AG10803 (cell line): ENCODE measurements around the gene NUDC.
A peak's percentile ranks its signal among the peaks of the same experiment; 100 is the strongest.
"Not testable (repeated sequence)": the region's sequence is repeated elsewhere in the genome, so short reads cannot be mapped to it uniquely, and the experiment has no call there.

Experiments
- DNase-seq: peaks from one replicate; pipeline ENCODE4 v3.0.0; 2010; ENCODE audit warnings: low read depth
- H3K4me3 ChIP-seq: 2 replicates; pipeline ENCODE4 v1.5.1; 2011; ENCODE audit warnings: mild to moderate bottlenecking, low read length, control low read depth
- CTCF ChIP-seq: conservative IDR thresholded peaks from 2 replicates; pipeline ENCODE4 v1.5.1; 2011; ENCODE audit warnings: mild to moderate bottlenecking, low read length, control low read depth, inconsistent platforms

NUDC gene

GRCh38 chr1:26978901-26979300 is 57.4 kb downstream of the NUDC start:
- DNase-seq = no peak
- TF ChIP-seq CTCF = no peak
- H3K4me3 ChIP-seq = no peak overlapping the region

GRCh38 chr1:26981146-26981846 is 59.8 kb downstream of the NUDC start:
- no peak overlapping the region for H3K4me3 ChIP-seq
- DNase-seq = no peak

GRCh38 chr1:26983863-26984262 is 62.3 kb downstream of the NUDC start:
- DNase-seq = no peak
- no peak for TF ChIP-seq CTCF
- no peak overlapping the region for H3K4me3 ChIP-seq

More at GRCh38 chr1:26981146-26981846, 59.8 kb downstream of the NUDC start:
- no peak for TF ChIP-seq CTCF

- no peak overlapping the region for H3K4me3 ChIP-seq
- TF ChIP-seq CTCF = no peak
- no peak for DNase-seq
Measured at GRCh38 chr1:26984291-26984690, 62.7 kb downstream of the NUDC start.

- DNase-seq = no peak
- no peak overlapping the region for H3K4me3 ChIP-seq
- TF ChIP-seq CTCF = no peak
Measured at GRCh38 chr1:26986658-26987057, 65.1 kb downstream of the NUDC start.

- H3K4me3 ChIP-seq, DNase-seq: not testable (repeated sequence)
Measured at GRCh38 chr1:26989403-26990109, 68.0 kb downstream of the NUDC start.

- DNase-seq = peak; percentile 64
- TF ChIP-seq CTCF = no peak; the same call in 1 of the 2 replicates
- H3K4me3 ChIP-seq = no peak overlapping the region
Measured at GRCh38 chr1:26991310-26992116, 70.0 kb downstream of the NUDC start.
